Osteocyte (in vitro differentiated cells): ENCODE measurements around the gene CLNK. TPM values are rescaled to one million over a fixed set of nuclear protein-coding genes. Genes with fewer than 3 reads are reported as not detected.
"Not testable (repeated sequence)": the region's sequence is repeated elsewhere in the genome, so short reads cannot be mapped to it uniquely, and the experiment has no call there.

Experiments
- DNase-seq: peaks from one replicate; pipeline ENCODE4 v3.0.0; 2021; ENCODE audit warnings: mixed read lengths; ENCODE audit not compliant: unreplicated experiment; ENCODE audit errors: extremely low spot score
- H3K27ac Mint-ChIP-seq: one replicate; pipeline ENCODE4 v1.8.0; 2021; ENCODE audit warnings: mild to moderate bottlenecking, mixed read lengths; ENCODE audit not compliant: unreplicated experiment
- H3K27me3 Mint-ChIP-seq: one replicate; pipeline ENCODE4 v1.8.0; 2021; ENCODE audit warnings: mixed read lengths; ENCODE audit not compliant: unreplicated experiment
- H3K36me3 Mint-ChIP-seq: one replicate; pipeline ENCODE4 v1.8.0; 2021; ENCODE audit warnings: mixed read lengths; ENCODE audit not compliant: unreplicated experiment
- H3K4me1 Mint-ChIP-seq: one replicate; pipeline ENCODE4 v1.8.0; 2021; ENCODE audit warnings: mixed read lengths; ENCODE audit not compliant: unreplicated experiment
- H3K4me3 Mint-ChIP-seq: one replicate; pipeline ENCODE4 v1.8.0; 2021; ENCODE audit warnings: mild to moderate bottlenecking, moderate library complexity, mixed read lengths; ENCODE audit not compliant: unreplicated experiment
- H3K9me3 Mint-ChIP-seq: one replicate; pipeline ENCODE4 v1.8.0; 2021; ENCODE audit warnings: mixed read lengths; ENCODE audit not compliant: unreplicated experiment
- total RNA-seq: library from RNA; stranded (reverse); gene quantifications from 2 replicates; pipeline ENCODE4 v1.2.1, GENCODE V29; 2021
- TF ChIP-seq, protein P1 (sequence below): fragments of 200-600 bp; sonication (generic); IDR thresholded peaks from 2 replicates; pipeline ENCODE4 v1.5.0; 2021; ENCODE audit warnings: antibody characterized with exemption, mild to moderate bottlenecking, moderate library complexity

The CLNK gene
- total RNA-seq, 1 donor from 2014 or later: not detected

DNA sequence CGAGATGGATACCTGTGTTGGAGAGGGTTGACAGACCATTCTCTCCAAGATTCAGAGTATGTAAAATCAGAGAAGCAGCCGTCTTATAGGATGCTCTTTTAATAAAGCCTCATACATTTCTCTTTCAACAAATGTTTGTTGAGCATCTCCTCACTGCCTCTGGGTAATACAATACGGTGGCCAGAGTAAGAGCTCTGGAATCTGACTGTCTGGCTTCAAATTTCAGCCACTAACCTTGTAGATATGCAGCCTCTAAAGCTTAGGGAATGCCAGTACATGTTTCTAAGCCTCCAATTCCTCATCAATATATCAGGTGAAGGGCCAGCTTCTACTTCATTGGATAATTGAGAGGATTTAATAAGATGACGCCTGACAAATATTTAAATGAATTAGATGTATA is 61.3 kb downstream of the CLNK start:
- no peak for DNase-seq
- Mint-ChIP-seq H3K27me3 (peaks cover 9% of the 10 kb centered on the region), H3K4me3 (no peak overlapping the region), H3K36me3 (no peaks in the 10 kb centered on the region), H3K27ac (no peak overlapping the region), H3K9me3 (no peaks in the 10 kb centered on the region), H3K4me1 (peaks cover 19% of the 10 kb centered on the region)
- TF ChIP-seq, protein P1, sequence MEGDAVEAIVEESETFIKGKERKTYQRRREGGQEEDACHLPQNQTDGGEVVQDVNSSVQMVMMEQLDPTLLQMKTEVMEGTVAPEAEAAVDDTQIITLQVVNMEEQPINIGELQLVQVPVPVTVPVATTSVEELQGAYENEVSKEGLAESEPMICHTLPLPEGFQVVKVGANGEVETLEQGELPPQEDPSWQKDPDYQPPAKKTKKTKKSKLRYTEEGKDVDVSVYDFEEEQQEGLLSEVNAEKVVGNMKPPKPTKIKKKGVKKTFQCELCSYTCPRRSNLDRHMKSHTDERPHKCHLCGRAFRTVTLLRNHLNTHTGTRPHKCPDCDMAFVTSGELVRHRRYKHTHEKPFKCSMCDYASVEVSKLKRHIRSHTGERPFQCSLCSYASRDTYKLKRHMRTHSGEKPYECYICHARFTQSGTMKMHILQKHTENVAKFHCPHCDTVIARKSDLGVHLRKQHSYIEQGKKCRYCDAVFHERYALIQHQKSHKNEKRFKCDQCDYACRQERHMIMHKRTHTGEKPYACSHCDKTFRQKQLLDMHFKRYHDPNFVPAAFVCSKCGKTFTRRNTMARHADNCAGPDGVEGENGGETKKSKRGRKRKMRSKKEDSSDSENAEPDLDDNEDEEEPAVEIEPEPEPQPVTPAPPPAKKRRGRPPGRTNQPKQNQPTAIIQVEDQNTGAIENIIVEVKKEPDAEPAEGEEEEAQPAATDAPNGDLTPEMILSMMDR: no peak

DNA sequence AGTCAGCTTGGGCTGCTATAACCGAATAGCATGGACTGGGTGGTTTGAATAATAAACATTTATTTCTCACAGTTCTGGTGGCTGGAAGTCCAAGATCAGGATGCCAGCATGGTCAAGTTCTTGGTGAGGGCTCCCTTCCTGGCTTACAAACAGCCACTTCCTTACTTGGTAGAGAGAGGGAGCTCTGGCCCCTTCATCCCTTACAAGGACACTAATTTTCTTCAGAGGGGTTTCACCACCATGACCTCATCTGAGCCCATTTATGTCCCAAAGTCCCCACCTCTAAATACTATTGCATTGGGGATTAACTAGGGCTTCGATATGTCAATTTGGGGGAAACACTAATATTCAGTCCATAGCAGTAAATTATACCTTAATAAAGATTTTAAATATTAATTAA is 61.8 kb downstream of the CLNK start:
- no peak for DNase-seq
- Mint-ChIP-seq H3K4me3 (no peak overlapping the region), H3K9me3 (no peaks in the 10 kb centered on the region), H3K36me3 (no peaks in the 10 kb centered on the region), H3K4me1 (peaks cover 19% of the 10 kb centered on the region), H3K27me3 (peaks cover 7% of the 10 kb centered on the region), H3K27ac (no peak overlapping the region)
- TF ChIP-seq, protein P1: peak; percentile 41

DNA sequence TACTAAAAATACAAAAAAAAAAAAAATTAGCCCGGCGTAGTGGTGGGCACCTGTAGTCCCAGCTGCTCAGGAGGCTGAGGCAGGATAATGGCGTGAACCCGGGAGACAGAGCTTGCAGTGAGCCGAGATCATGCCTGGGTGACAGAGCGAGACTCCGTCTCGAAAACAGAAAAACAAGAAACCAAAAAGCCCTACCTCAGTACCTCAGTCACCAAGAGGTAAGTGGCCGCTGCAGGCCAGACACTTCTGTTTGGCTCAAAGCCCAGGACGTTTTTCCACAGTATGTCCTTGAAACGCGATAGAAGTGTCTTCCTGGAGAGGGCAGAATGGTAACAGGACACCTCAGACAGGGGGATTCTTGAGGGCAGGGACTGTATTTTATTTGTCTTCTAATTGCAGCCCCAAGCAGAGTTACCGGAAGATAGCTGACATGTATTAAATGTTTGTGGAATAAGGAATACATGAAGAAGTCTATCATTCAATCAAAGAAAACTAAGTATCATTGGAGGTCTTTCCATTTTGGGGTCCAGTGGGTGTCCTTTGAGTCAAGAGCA is 63.6 kb downstream of the CLNK start:
- no peak for DNase-seq
- TF ChIP-seq, protein P1: no peak
- Mint-ChIP-seq H3K4me1 (peaks cover 17% of the 10 kb centered on the region), H3K27me3 (no peaks in the 10 kb centered on the region), H3K36me3 (no peaks in the 10 kb centered on the region), H3K9me3 (no peaks in the 10 kb centered on the region), H3K4me3 (no peak overlapping the region), H3K27ac (no peak overlapping the region)

DNA sequence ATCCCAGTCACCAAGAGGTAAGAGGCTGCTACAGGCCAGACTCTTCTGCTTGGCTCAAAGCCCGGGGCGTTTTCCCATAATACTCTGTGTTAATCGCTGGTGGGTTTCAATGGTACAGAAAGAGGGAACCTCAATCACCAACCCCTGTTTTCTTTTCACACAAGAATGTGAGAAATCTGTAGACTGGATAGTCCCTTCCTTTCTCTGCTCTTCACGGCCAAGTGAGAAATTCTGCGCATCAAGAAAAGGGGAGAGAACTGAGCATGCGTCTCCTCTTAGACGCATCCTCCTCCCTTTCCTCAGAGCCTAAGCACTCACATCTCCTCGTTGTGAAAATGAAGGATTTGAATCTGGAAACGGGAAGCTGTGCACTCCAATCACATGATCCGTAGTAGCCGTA is 64.7 kb downstream of the CLNK start:
- Mint-ChIP-seq H3K9me3 (no peaks in the 10 kb centered on the region), H3K36me3 (no peaks in the 10 kb centered on the region), H3K27me3 (no peaks in the 10 kb centered on the region), H3K4me3 (no peak overlapping the region), H3K4me1 (peaks cover 8% of the 10 kb centered on the region), H3K27ac (no peak overlapping the region)
- no peak for DNase-seq
- TF ChIP-seq, protein P1: no peak

DNA sequence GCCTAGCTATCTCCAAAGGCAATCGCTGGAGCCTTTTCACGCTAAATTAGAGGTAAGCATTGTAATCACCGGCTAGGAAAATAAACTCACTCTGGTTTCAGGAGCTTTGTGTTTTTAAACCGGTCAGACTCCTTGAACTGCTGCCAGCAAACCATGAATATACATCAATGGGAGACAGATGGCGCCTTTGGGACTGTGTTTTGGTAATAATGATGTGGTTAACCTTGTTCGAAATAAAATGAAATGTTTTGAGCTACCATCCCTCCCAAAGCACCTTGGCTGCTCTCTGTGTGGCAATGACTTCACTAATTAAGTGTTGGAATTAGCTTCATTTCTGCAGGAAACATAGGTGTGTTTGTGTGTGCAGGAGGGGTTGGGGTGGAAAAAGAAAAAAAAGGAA is 65.3 kb downstream of the CLNK start:
- Mint-ChIP-seq H3K9me3 (no peaks in the 10 kb centered on the region), H3K27me3 (no peaks in the 10 kb centered on the region), H3K4me1 (peaks cover 6% of the 10 kb centered on the region), H3K27ac (no peak overlapping the region), H3K4me3 (no peak overlapping the region), H3K36me3 (no peaks in the 10 kb centered on the region)
- no peak for DNase-seq
- TF ChIP-seq, protein P1: peak; percentile 21

DNA sequence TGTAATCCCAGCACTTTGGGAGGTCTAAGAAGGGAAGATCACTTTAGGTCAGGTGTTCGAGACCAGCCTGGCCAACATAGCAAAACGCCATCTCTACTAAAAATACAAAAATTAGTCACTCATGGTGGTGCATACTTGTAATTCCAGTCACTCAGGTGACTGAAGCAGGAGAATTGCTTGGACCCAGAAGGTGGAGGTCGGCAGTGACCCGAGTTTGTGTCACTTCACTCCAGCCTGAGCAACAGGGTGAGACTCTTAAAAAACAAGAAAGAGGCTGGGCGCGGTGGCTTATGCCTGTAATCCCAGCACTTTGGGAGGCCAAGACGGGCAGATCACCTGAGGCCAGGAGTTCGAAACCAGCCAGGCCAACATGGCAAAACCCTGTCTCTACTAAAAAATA is 69.6 kb downstream of the CLNK start:
- not testable (repeated sequence) for H3K4me3 Mint-ChIP-seq, H3K9me3 Mint-ChIP-seq
- H3K4me1 Mint-ChIP-seq: peaks cover 14% of the 10 kb centered on the region

More for the DNA sequence above, 69.6 kb downstream of the CLNK start:
- H3K27me3 Mint-ChIP-seq, DNase-seq, H3K36me3 Mint-ChIP-seq, H3K27ac Mint-ChIP-seq: not testable (repeated sequence)
